B cell (primary cell): ENCODE measurements around the gene MPND. TPM values are rescaled to one million over a fixed set of nuclear protein-coding genes. Genes with fewer than 3 reads are reported as not detected.

Experiments used
- ATAC-seq: fragments of 200-7000 bp; cut with Tn5 transposase; one replicate; pipeline ENCODE4 v1.10.0; 2021; ENCODE audit warnings: low read depth, mild to moderate bottlenecking, moderate number of reproducible peaks, moderate library complexity
- CTCF ChIA-PET: fragments of 350-600 bp; sonication (Branson Sonifier 250); formaldehyde crosslinking; loops from one replicate; lab custom pipeline; 2021; ENCODE audit warnings: antibody characterized with exemption, inconsistent platforms; lab: Charles Lee
- POLR2A ChIA-PET: fragments of 350-600 bp; sonication (Branson Sonifier 250); formaldehyde crosslinking; loops from one replicate; lab custom pipeline; 2021; ENCODE audit warnings: antibody characterized with exemption; lab: Charles Lee
- DNase-seq: peaks from one replicate; pipeline ENCODE4 v3.0.0; 2013
- H2AFZ ChIP-seq: 2 replicates; pipeline ENCODE4 v1.6.1; 2012; ENCODE audit warnings: mild to moderate bottlenecking, low read depth, low read length; ENCODE audit not compliant: insufficient read depth, poor library complexity, severe bottlenecking
- H3K27ac ChIP-seq, 2 donors: 1 replicate in 1 of 2; 2 replicates in 1 of 2; pipeline ENCODE4 v1.5.1; 2012 to 2013; ENCODE audit warnings: low read length in 2 of 2, mild to moderate bottlenecking in 2 of 2, moderate library complexity in 1 of 2
- H3K27me3 ChIP-seq, 4 experiments: fragments of 200-600 bp in 1 of 4; sonication (generic) in 1 of 4; replicated peaks in 1 of 4; 1 replicate in 2 of 4; 2 replicates in 2 of 4; pipeline versions ENCODE4 v1.6.1 to v1.7.0; 2013 to 2016; ENCODE audit warnings: low read length in 3 of 4, mild to moderate bottlenecking in 2 of 4, mixed read lengths in 1 of 4, moderate library complexity in 1 of 4; ENCODE audit not compliant: insufficient read depth in 4 of 4, control insufficient read depth in 3 of 4; ENCODE audit errors: control extremely low read depth in 1 of 4
- H3K36me3 ChIP-seq, 2 experiments: replicated peaks in 1 of 2; 1 replicate in 1 of 2; 2 replicates in 1 of 2; pipeline versions ENCODE4 v1.6.1 to v1.7.1; 2013; ENCODE audit warnings: low read length in 1 of 2; ENCODE audit not compliant: insufficient read depth in 2 of 2, control insufficient read depth in 1 of 2; ENCODE audit errors: control extremely low read depth in 1 of 2, extremely low read depth in 1 of 2
- H3K4me1 ChIP-seq, 2 donors: fragments of 200-600 bp in 1 of 2; sonication (generic) in 1 of 2; 1 replicate in 1 of 2; 2 replicates in 1 of 2; pipeline versions ENCODE4 v1.5.1 to v1.6.1; 2013 to 2017; ENCODE audit warnings: low read length in 2 of 2; ENCODE audit not compliant: control insufficient read depth in 2 of 2, insufficient read depth in 2 of 2
- H3K4me2 ChIP-seq: replicated peaks from 2 replicates; pipeline ENCODE3; 2012; ENCODE audit warnings: mild to moderate bottlenecking, low read depth, low read length; ENCODE audit not compliant: poor library complexity, severe bottlenecking
- H3K4me3 ChIP-seq, 5 experiments: fragments of 200-600 bp in 1 of 5; sonication (generic) in 1 of 5; 1 replicate in 3 of 5; 2 replicates in 2 of 5; pipeline versions ENCODE4 v1.5.1 to v1.7.0; 2011 to 2016; ENCODE audit warnings: low read length in 4 of 5, mild to moderate bottlenecking in 4 of 5, low read depth in 2 of 5, control low read depth in 1 of 5, moderate library complexity in 1 of 5; ENCODE audit not compliant: insufficient read depth in 1 of 5; ENCODE audit errors: control extremely low read depth in 1 of 5, extremely low read depth in 1 of 5
- H3K79me2 ChIP-seq: fragments of 200-600 bp; sonication (generic); one replicate; pipeline ENCODE4 v1.6.0; 2016; ENCODE audit warnings: low read length; ENCODE audit not compliant: control insufficient read depth, insufficient read depth
- H3K9ac ChIP-seq: fragments of 200-600 bp; sonication (generic); 2 replicates; pipeline ENCODE4 v1.6.1; 2017; ENCODE audit warnings: mild to moderate bottlenecking, low read length, moderate library complexity
- H3K9me3 ChIP-seq, 3 donors: one replicate each; pipeline versions ENCODE4 v1.6.1 to v1.7.1; 2013; ENCODE audit warnings: low read length in 2 of 3; ENCODE audit not compliant: control insufficient read depth in 2 of 3, insufficient read depth in 1 of 3; ENCODE audit errors: control extremely low read depth in 1 of 3
- H4K20me1 ChIP-seq: 2 replicates; pipeline ENCODE4 v1.6.0; 2012; ENCODE audit warnings: mild to moderate bottlenecking, low read length; ENCODE audit not compliant: insufficient read depth, control insufficient read depth, poor library complexity, severe bottlenecking
- H3K27ac Mint-ChIP-seq: one replicate; pipeline ENCODE4 v1.8.0; 2021; ENCODE audit warnings: mixed read lengths
- H3K27me3 Mint-ChIP-seq: one replicate; pipeline ENCODE4 v1.8.0; 2021; ENCODE audit warnings: mixed read lengths
- H3K4me1 Mint-ChIP-seq: one replicate; pipeline ENCODE4 v1.8.0; 2021; ENCODE audit warnings: mixed read lengths
- H3K4me3 Mint-ChIP-seq: one replicate; pipeline ENCODE4 v1.8.0; 2021; ENCODE audit warnings: mixed read lengths
- H3K9me3 Mint-ChIP-seq: one replicate; pipeline ENCODE4 v1.8.0; 2022; ENCODE audit warnings: mixed read lengths; ENCODE audit not compliant: insufficient read depth
- CTCF ChIP-seq: fragments of 200-600 bp; IDR thresholded peaks from one replicate; pipeline ENCODE4 v1.8.0; 2022; ENCODE audit warnings: antibody characterized with exemption, mild to moderate bottlenecking
- EZH2 ChIP-seq: IDR thresholded peaks from 2 replicates; pipeline ENCODE4 v1.6.1; 2012; ENCODE audit warnings: borderline replicate concordance, low read depth, mild to moderate bottlenecking, moderate library complexity, low read length; ENCODE audit not compliant: insufficient read depth, poor library complexity, severe bottlenecking
- WGBS: methylation state at CpG from one replicate; pipeline ENCODE4 v1.1.5; 2013; ENCODE audit warnings: missing lambda C conversion rate; ENCODE audit not compliant: insufficient coverage; 5-methylcytosine and 5-hydroxymethylcytosine counted together
- intact Hi-C: fragments of 100-400 bp; cut with micrococcal nuclease; formaldehyde crosslinking; loops from one replicate; pipeline ENCODE4 v1.10.0; 2022
- polyA plus RNA-seq: library from polyadenylated mRNA; depleted of rRNA; stranded (reverse); fragments of >200 nt; gene quantifications from 2 replicates; pipeline ENCODE4 v1.2.3, GENCODE V29; 2012
- total RNA-seq, 2 donors: library from RNA; stranded (reverse); fragments of 120-200 nt in 1 of 2; gene quantifications; 1 replicate in 1 of 2; 2 replicates in 1 of 2; pipeline versions ENCODE4 v1.2.3 to v1.2.4, GENCODE V29; 2013 to 2022

MPND gene
- total and polyA plus RNA-seq, 2 donors (not counting 1 experiment from before 2014, with no cell fraction given): 14.5 to 25.6 TPM

GRCh38 chr19:4359627-4360000, 16.3 kb downstream of the MPND start:
- ChIA-PET POLR2A (no interaction called here), CTCF (no interaction called here)
- Mint-ChIP-seq H3K4me3 (no peak overlapping the region), H3K4me1 (no peaks in the 10 kb centered on the region), H3K27ac (no peak overlapping the region), H3K27me3 (no peaks in the 10 kb centered on the region), H3K9me3 (no peaks in the 10 kb centered on the region)
- Histone ChIP-seq H3K27me3 (no peaks in the 10 kb centered on the region), H2AFZ (no peak overlapping the region), H3K27ac (no peak overlapping the region), H3K79me2 (no peaks in the 10 kb centered on the region), H3K4me2 (no peak overlapping the region), H3K9me3 (no peaks in the 10 kb centered on the region), H3K36me3 (peaks cover 0 to 50% of the 10 kb centered on the region in 2 experiments), H3K4me3 (no peak overlapping the region), H4K20me1 (no peaks in the 10 kb centered on the region), H3K4me1 (no peaks in the 10 kb centered on the region), H3K9ac (no peak overlapping the region)
- TF ChIP-seq EZH2: no peak
- TF ChIP-seq CTCF: no peak
- ATAC-seq: no peak
- intact Hi-C loops: no loop called here
- no peak for DNase-seq
- WGBS: 93% methylated on average over 13 of the region's 13 CpGs

- Histone ChIP-seq H3K27ac (no peak overlapping the region), H2AFZ (no peak overlapping the region), H3K4me1 (no peaks in the 10 kb centered on the region), H3K36me3 (peaks cover 0 to 52% of the 10 kb centered on the region in 2 experiments), H3K79me2 (no peaks in the 10 kb centered on the region), H3K9me3 (no peaks in the 10 kb centered on the region), H3K4me3 (no peak overlapping the region), H4K20me1 (no peaks in the 10 kb centered on the region), H3K4me2 (no peak overlapping the region), H3K9ac (no peak overlapping the region), H3K27me3 (no peaks in the 10 kb centered on the region)
- DNase-seq: no peak
- intact Hi-C loops: no loop called here
- peak overlapping the region; percentile 46 for H3K27ac Mint-ChIP-seq
- no peaks in the 10 kb centered on the region for H3K27me3 Mint-ChIP-seq
- no peaks in the 10 kb centered on the region for H3K4me1 Mint-ChIP-seq
- no peak for TF ChIP-seq CTCF
- no peak for TF ChIP-seq EZH2
- no peak for ATAC-seq
- ChIA-PET POLR2A (no interaction called here), CTCF (no interaction called here)
- no peak overlapping the region for H3K4me3 Mint-ChIP-seq
- no peaks in the 10 kb centered on the region for H3K9me3 Mint-ChIP-seq
- 92% methylated on average over 8 of the region's 9 CpGs for WGBS
Observed at GRCh38 chr19:4360081-4360569, 16.8 kb downstream of the MPND start.
